ENCODE results near the gene CNOT10. TPM values are rescaled to one million over a fixed set of nuclear protein-coding genes. Genes with fewer than 3 reads are reported as not detected.

CNOT10 gene
- total RNA-seq, 1 donor from 2014 or later: 82.9 TPM

DNA sequence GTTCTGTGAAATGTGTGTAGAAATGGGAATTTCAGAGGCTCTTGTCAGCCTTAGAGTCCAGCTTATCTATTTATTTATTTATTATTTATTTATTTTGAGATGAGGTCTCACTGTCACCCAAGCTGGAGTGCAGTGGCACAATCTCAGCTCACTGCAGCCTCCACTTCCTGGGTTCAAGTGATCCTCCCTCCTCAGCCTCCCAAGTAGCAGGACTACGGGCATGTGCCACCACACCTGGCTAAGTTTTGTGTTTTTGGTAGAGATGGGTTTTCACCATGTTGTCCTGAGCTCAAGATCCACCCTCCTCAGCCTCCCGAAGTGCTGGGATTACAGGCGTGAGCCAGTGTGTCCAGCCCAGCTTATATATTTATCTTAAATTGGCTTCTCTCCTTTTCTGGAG lies 11.5 kb downstream of the CNOT10 start:
- Histone ChIP-seq H3K27me3 (no peaks in the 10 kb centered on the region), H3K27ac (no peak overlapping the region), H3K4me1 (no peaks in the 10 kb centered on the region), H2AFZ (replicated peaks) (no peak overlapping the region), H3K4me3 (no peak overlapping the region), H3K9ac (no peak overlapping the region), H3K36me3 (no peaks in the 10 kb centered on the region), H4K20me1 (ENCODE audit: low read depth) (peaks cover 3% of the 10 kb centered on the region), H3K79me2 (ENCODE audit: low read depth) (peaks cover 98% of the 10 kb centered on the region), H3K9me3 (ENCODE audit: low read depth) (no peaks in the 10 kb centered on the region), H3K4me2 (no peak overlapping the region), H3F3A (ENCODE audit: low read depth) (no peaks in the 10 kb centered on the region)
- Mint-ChIP-seq H3K27me3 (ENCODE audit: insufficient read depth, low read depth) (no peaks in the 10 kb centered on the region), H3K27ac (no peak overlapping the region), H3K4me1 (no peaks in the 10 kb centered on the region), H3K4me3 (no peak overlapping the region), H3K9me3 (no peaks in the 10 kb centered on the region), H3K36me3 (peaks cover 6% of the 10 kb centered on the region)
- DNase-seq (ENCODE audit: low spot score): no peak
- no peak for TF ChIP-seq EZH2 (IDR thresholded peaks at IDR 0.05)
- TF ChIP-seq, protein P1, sequence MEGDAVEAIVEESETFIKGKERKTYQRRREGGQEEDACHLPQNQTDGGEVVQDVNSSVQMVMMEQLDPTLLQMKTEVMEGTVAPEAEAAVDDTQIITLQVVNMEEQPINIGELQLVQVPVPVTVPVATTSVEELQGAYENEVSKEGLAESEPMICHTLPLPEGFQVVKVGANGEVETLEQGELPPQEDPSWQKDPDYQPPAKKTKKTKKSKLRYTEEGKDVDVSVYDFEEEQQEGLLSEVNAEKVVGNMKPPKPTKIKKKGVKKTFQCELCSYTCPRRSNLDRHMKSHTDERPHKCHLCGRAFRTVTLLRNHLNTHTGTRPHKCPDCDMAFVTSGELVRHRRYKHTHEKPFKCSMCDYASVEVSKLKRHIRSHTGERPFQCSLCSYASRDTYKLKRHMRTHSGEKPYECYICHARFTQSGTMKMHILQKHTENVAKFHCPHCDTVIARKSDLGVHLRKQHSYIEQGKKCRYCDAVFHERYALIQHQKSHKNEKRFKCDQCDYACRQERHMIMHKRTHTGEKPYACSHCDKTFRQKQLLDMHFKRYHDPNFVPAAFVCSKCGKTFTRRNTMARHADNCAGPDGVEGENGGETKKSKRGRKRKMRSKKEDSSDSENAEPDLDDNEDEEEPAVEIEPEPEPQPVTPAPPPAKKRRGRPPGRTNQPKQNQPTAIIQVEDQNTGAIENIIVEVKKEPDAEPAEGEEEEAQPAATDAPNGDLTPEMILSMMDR (IDR thresholded peaks at IDR 0.05): no peak
- TF ChIP-seq EZH2phosphoT487 (IDR thresholded peaks at IDR 0.05): no peak

DNA sequence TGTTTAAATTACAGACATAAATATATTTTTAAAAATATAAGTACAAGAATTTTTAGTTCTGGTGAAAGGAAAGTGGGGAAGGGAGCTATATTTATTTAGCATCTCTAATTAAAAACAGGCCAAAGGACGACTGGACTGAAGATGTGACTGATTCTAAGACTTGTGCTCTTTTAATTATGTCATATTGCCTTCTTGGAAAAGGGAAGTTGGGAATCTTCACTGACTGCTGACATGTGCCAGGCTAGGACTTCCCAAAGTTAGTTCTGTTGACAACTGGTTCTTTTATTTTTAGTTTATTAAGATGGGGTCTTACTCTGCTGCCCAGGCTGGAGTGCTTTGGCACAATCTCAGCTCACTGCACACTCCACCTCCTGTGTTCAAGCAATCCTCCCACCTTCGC lies 13.5 kb downstream of the CNOT10 start:
- Mint-ChIP-seq H3K36me3 (peaks cover 12% of the 10 kb centered on the region), H3K27me3 (ENCODE audit: insufficient read depth, low read depth) (no peaks in the 10 kb centered on the region), H3K9me3 (no peaks in the 10 kb centered on the region), H3K4me1 (peaks cover 2% of the 10 kb centered on the region), H3K27ac (no peak overlapping the region), H3K4me3 (no peak overlapping the region)
- no peak overlapping the region for H3K9ac ChIP-seq
- no peaks in the 10 kb centered on the region for H3K36me3 ChIP-seq
- no peaks in the 10 kb centered on the region for H3K9me3 ChIP-seq (ENCODE audit: low read depth)
- no peak overlapping the region for H3K27ac ChIP-seq
- DNase-seq (ENCODE audit: low spot score): no peak
- H3F3A ChIP-seq (ENCODE audit: low read depth): no peaks in the 10 kb centered on the region
- H3K4me2 ChIP-seq: no peak overlapping the region
- peaks cover 3% of the 10 kb centered on the region for H4K20me1 ChIP-seq (ENCODE audit: low read depth)
- no peak overlapping the region for H2AFZ ChIP-seq (replicated peaks)
- peaks cover 94% of the 10 kb centered on the region for H3K79me2 ChIP-seq (ENCODE audit: low read depth)
- H3K27me3 ChIP-seq: no peaks in the 10 kb centered on the region
- TF ChIP-seq EZH2 (IDR thresholded peaks at IDR 0.05) (no peak), EZH2phosphoT487 (IDR thresholded peaks at IDR 0.05) (no peak)
- TF ChIP-seq, protein P1 (IDR thresholded peaks at IDR 0.05): no peak
- H3K4me1 ChIP-seq: no peaks in the 10 kb centered on the region
- H3K4me3 ChIP-seq: no peak overlapping the region

DNA sequence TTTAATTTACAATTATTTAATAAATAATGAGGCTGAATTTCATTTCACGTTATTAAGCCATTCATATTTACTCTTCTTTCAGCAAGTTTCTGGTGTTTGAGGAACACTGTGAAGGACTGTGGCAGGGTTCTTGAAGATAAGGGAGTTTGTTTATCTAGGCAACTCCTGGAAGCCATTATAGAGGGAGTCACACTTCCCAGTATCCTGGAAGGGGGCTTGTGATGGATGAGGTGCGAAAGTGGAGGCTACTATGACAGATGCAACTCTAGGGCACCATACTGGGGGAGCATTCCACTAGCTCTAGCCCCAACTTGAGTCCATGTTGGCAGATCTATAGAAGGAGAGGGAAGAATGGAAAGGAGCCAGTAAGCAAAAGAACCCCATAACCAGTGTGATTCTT lies 14.4 kb downstream of the CNOT10 start:
- H3K9me3 Mint-ChIP-seq: no peaks in the 10 kb centered on the region
- H3F3A ChIP-seq (ENCODE audit: low read depth): no peaks in the 10 kb centered on the region
- peaks cover 92% of the 10 kb centered on the region for H3K79me2 ChIP-seq (ENCODE audit: low read depth)
- H3K27me3 ChIP-seq: no peaks in the 10 kb centered on the region
- H3K4me3 Mint-ChIP-seq: no peak overlapping the region
- H3K27ac Mint-ChIP-seq: no peak overlapping the region
- H3K27ac ChIP-seq: no peak overlapping the region
- DNase-seq (ENCODE audit: low spot score): no peak
- no peaks in the 10 kb centered on the region for H3K4me1 ChIP-seq
- no peaks in the 10 kb centered on the region for H3K27me3 Mint-ChIP-seq (ENCODE audit: insufficient read depth, low read depth)
- H3K4me3 ChIP-seq: no peak overlapping the region
- no peak overlapping the region for H3K4me2 ChIP-seq
- no peak overlapping the region for H2AFZ ChIP-seq (replicated peaks)
- no peak overlapping the region for H3K9ac ChIP-seq
- peaks cover 5% of the 10 kb centered on the region for H3K4me1 Mint-ChIP-seq
- H3K36me3 ChIP-seq: no peaks in the 10 kb centered on the region
- H4K20me1 ChIP-seq (ENCODE audit: low read depth): peaks cover 3% of the 10 kb centered on the region
- TF ChIP-seq EZH2 (IDR thresholded peaks at IDR 0.05): no peak
- TF ChIP-seq, protein P1 (IDR thresholded peaks at IDR 0.05): no peak
- no peak for TF ChIP-seq EZH2phosphoT487 (IDR thresholded peaks at IDR 0.05)
- peaks cover 14% of the 10 kb centered on the region for H3K36me3 Mint-ChIP-seq
- H3K9me3 ChIP-seq (ENCODE audit: low read depth): no peaks in the 10 kb centered on the region

Data from neural progenitor cell (in vitro differentiated cells).